A549 (cell line): ENCODE results near the gene SEMA4D.

ENCODE experiments used
- CBX8 ChIP-seq: fragments of 200-600 bp; sonication (generic); IDR thresholded peaks from 2 replicates; pipeline ENCODE4 v1.6.1; 2016
- ESRRA ChIP-seq: fragments of 150-350 bp; IDR thresholded peaks from 2 replicates; pipeline ENCODE4 v1.6.1; 2014; ENCODE audit warnings: mild to moderate bottlenecking, low read length, borderline replicate concordance
- HDAC2 ChIP-seq: fragments of 200-600 bp; sonication (generic); IDR thresholded peaks from 2 replicates; pipeline ENCODE4 v1.6.1; 2016
- HMGXB4 ChIP-seq: fragments of 250-450 bp; sonication (Bioruptor Pico); IDR thresholded peaks from 2 replicates; pipeline ENCODE4 v1.5.0; 2021; ENCODE audit warnings: mild to moderate bottlenecking, moderate library complexity, borderline replicate concordance
- JUN ChIP-seq, 2 experiments: fragments of >200 bp; sonication (Bioruptor Twin); formaldehyde crosslinking; IDR thresholded peaks; 2 replicates in 1 of 2; 3 replicates in 1 of 2; pipeline ENCODE4 v1.6.1; 2016 to 2017
- JUNB ChIP-seq: fragments of >200 bp; sonication (Bioruptor Twin); formaldehyde crosslinking; IDR thresholded peaks from 2 replicates; pipeline ENCODE4 v1.6.1; 2016
- KDM1A ChIP-seq: fragments of 200-600 bp; sonication (generic); IDR thresholded peaks from 2 replicates; pipeline ENCODE4 v1.6.1; 2016; ENCODE audit warnings: low read depth, mild to moderate bottlenecking
- NR3C1 ChIP-seq: fragments of >200 bp; sonication (Bioruptor Twin); formaldehyde crosslinking; IDR thresholded peaks from 3 replicates; pipeline ENCODE4 v1.6.1; 2017
- POLR2A ChIP-seq: IDR thresholded peaks from 2 replicates; pipeline ENCODE4 v1.6.1; 2012; ENCODE audit warnings: mild to moderate bottlenecking, low read length
- RARB ChIP-seq: fragments of 250-450 bp; sonication (Bioruptor Pico); IDR thresholded peaks from 2 replicates; pipeline ENCODE4 v1.8.0; 2021; ENCODE audit warnings: mild to moderate bottlenecking, moderate library complexity
- RNF2 ChIP-seq: fragments of 200-600 bp; sonication (generic); IDR thresholded peaks from 2 replicates; pipeline ENCODE4 v1.6.1; 2016; ENCODE audit warnings: low read depth, mild to moderate bottlenecking, antibody characterized with exemption, moderate library complexity, borderline replicate concordance
- SREBF2 ChIP-seq: fragments of 450-650 bp; IDR thresholded peaks from 2 replicates; pipeline ENCODE4 v1.6.1; 2014; ENCODE audit warnings: mild to moderate bottlenecking, moderate library complexity
- TF ChIP-seq, protein P1 (sequence below): fragments of 200-600 bp; sonication (generic); IDR thresholded peaks from 2 replicates; pipeline ENCODE4 v1.6.1; 2016; ENCODE audit warnings: antibody characterized with exemption, mild to moderate bottlenecking, moderate library complexity
- TF ChIP-seq, protein P2 (sequence below): fragments of >200 bp; sonication (Bioruptor Twin); formaldehyde crosslinking; IDR thresholded peaks from 3 replicates; pipeline ENCODE4 v1.5.1; 2016

- TF ChIP-seq NR3C1 = no peak
- TF ChIP-seq, protein P1, sequence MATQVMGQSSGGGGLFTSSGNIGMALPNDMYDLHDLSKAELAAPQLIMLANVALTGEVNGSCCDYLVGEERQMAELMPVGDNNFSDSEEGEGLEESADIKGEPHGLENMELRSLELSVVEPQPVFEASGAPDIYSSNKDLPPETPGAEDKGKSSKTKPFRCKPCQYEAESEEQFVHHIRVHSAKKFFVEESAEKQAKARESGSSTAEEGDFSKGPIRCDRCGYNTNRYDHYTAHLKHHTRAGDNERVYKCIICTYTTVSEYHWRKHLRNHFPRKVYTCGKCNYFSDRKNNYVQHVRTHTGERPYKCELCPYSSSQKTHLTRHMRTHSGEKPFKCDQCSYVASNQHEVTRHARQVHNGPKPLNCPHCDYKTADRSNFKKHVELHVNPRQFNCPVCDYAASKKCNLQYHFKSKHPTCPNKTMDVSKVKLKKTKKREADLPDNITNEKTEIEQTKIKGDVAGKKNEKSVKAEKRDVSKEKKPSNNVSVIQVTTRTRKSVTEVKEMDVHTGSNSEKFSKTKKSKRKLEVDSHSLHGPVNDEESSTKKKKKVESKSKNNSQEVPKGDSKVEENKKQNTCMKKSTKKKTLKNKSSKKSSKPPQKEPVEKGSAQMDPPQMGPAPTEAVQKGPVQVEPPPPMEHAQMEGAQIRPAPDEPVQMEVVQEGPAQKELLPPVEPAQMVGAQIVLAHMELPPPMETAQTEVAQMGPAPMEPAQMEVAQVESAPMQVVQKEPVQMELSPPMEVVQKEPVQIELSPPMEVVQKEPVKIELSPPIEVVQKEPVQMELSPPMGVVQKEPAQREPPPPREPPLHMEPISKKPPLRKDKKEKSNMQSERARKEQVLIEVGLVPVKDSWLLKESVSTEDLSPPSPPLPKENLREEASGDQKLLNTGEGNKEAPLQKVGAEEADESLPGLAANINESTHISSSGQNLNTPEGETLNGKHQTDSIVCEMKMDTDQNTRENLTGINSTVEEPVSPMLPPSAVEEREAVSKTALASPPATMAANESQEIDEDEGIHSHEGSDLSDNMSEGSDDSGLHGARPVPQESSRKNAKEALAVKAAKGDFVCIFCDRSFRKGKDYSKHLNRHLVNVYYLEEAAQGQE = no peak
- TF ChIP-seq RARB (CRISPR knock-in tag) = no peak
- no peak for TF ChIP-seq KDM1A
- no peak for TF ChIP-seq ESRRA
- no peak for TF ChIP-seq HMGXB4
- TF ChIP-seq CBX8 = no peak
- TF ChIP-seq, protein P2, sequence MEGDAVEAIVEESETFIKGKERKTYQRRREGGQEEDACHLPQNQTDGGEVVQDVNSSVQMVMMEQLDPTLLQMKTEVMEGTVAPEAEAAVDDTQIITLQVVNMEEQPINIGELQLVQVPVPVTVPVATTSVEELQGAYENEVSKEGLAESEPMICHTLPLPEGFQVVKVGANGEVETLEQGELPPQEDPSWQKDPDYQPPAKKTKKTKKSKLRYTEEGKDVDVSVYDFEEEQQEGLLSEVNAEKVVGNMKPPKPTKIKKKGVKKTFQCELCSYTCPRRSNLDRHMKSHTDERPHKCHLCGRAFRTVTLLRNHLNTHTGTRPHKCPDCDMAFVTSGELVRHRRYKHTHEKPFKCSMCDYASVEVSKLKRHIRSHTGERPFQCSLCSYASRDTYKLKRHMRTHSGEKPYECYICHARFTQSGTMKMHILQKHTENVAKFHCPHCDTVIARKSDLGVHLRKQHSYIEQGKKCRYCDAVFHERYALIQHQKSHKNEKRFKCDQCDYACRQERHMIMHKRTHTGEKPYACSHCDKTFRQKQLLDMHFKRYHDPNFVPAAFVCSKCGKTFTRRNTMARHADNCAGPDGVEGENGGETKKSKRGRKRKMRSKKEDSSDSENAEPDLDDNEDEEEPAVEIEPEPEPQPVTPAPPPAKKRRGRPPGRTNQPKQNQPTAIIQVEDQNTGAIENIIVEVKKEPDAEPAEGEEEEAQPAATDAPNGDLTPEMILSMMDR = no peak
- TF ChIP-seq RNF2 = no peak
- no peak for TF ChIP-seq JUN (IDR thresholded peaks at IDR 0.05)
- no peak for TF ChIP-seq SREBF2
- TF ChIP-seq JUNB = no peak
- TF ChIP-seq POLR2A = no peak
- TF ChIP-seq HDAC2 = no peak
Observed at GRCh38 chr9:89412951-89413350, 85.0 kb downstream of the SEMA4D start.
